ENCODE data around the gene FGF8.

GRCh38 chr10:101812606-101813005, 36.7 kb upstream of the FGF8 start:
- TF ChIP-seq, protein P1, sequence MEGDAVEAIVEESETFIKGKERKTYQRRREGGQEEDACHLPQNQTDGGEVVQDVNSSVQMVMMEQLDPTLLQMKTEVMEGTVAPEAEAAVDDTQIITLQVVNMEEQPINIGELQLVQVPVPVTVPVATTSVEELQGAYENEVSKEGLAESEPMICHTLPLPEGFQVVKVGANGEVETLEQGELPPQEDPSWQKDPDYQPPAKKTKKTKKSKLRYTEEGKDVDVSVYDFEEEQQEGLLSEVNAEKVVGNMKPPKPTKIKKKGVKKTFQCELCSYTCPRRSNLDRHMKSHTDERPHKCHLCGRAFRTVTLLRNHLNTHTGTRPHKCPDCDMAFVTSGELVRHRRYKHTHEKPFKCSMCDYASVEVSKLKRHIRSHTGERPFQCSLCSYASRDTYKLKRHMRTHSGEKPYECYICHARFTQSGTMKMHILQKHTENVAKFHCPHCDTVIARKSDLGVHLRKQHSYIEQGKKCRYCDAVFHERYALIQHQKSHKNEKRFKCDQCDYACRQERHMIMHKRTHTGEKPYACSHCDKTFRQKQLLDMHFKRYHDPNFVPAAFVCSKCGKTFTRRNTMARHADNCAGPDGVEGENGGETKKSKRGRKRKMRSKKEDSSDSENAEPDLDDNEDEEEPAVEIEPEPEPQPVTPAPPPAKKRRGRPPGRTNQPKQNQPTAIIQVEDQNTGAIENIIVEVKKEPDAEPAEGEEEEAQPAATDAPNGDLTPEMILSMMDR (IDR thresholded peaks at IDR 0.05; ENCODE audit: low read depth, low read length) = no peak
- TF ChIP-seq EZH2phosphoT487 (IDR thresholded peaks at IDR 0.05; ENCODE audit: low read depth) = no peak
